ENCODE measurements around the gene C11orf68.

- TF ChIP-seq CTCF (IDR thresholded peaks at IDR 0.05) = no peak
- TF ChIP-seq ZFX (IDR thresholded peaks at IDR 0.05; ENCODE audit: borderline replicate concordance) = no peak
Observed at GRCh38 chr11:65899356-65900124, 19.3 kb downstream of the C11orf68 start.

Measured in 22Rv1 (cell line).